IMR-90 (cell line): ENCODE measurements around the gene TMEM218. TPM values are rescaled to one million over a fixed set of nuclear protein-coding genes. Genes with fewer than 3 reads are reported as not detected.

ENCODE experiments used
- ATAC-seq: fragments of 200-7000 bp; cut with Tn5 transposase; 2 replicates; pipeline ENCODE4 v1.9.1; 2020; ENCODE audit warnings: low read depth, mild to moderate bottlenecking, moderate library complexity
- BruUV-seq: library from RNA; stranded (reverse); fragments of 400-500 nt; replicated peaks from 2 replicates; lab custom pipeline; 2021; lab: Mats Ljungman, UMichigan
- CTCF ChIA-PET: fragments of 300-600 bp; formaldehyde crosslinking; extraction: SDS; loops from one replicate; lab custom pipeline; 2021; ENCODE audit warnings: antibody characterized with exemption; lab: Yijun Ruan, JAX
- POLR2A ChIA-PET: fragments of 300-600 bp; sonication (Branson Sonifier 250); formaldehyde crosslinking; loops from one replicate; lab custom pipeline; 2022; ENCODE audit warnings: antibody characterized with exemption; ENCODE audit not compliant: unreplicated experiment; lab: Charles Lee
- DNase-seq: peaks from one replicate; pipeline ENCODE4 v3.0.0; 2013
- H2AFZ ChIP-seq: replicated peaks from 2 replicates; pipeline ENCODE3; 2013; ENCODE audit warnings: low read length, mild to moderate bottlenecking; ENCODE audit not compliant: poor library complexity
- H2AK5ac ChIP-seq: 2 replicates; pipeline ENCODE4 v1.6.1; 2013; ENCODE audit warnings: low read depth, low read length, inconsistent platforms
- H2AK9ac ChIP-seq: replicated peaks from 2 replicates; pipeline ENCODE3; 2013; ENCODE audit warnings: mild to moderate bottlenecking, low read depth, low read length, moderate library complexity; ENCODE audit not compliant: poor library complexity
- H2BK120ac ChIP-seq: 2 replicates; pipeline ENCODE4 v1.6.1; 2013; ENCODE audit warnings: low read depth, low read length, inconsistent platforms
- H2BK15ac ChIP-seq: 3 replicates; pipeline ENCODE4 v1.6.1; 2013; ENCODE audit warnings: low read depth, low read length, inconsistent platforms
- H2BK20ac ChIP-seq: 2 replicates; pipeline ENCODE4 v1.6.1; 2013; ENCODE audit warnings: low read depth, mild to moderate bottlenecking, inconsistent platforms, low read length, moderate library complexity
- H2BK5ac ChIP-seq: 2 replicates; pipeline ENCODE4 v1.6.1; 2013; ENCODE audit warnings: mild to moderate bottlenecking, low read depth, low read length, inconsistent platforms; ENCODE audit not compliant: poor library complexity, severe bottlenecking
- H3K14ac ChIP-seq: replicated peaks from 2 replicates; pipeline ENCODE4 v1.6.1; 2013; ENCODE audit warnings: low read depth, low read length, inconsistent platforms
- H3K18ac ChIP-seq: 2 replicates; pipeline ENCODE4 v1.6.1; 2013; ENCODE audit warnings: low read depth, low read length, control low read depth
- H3K23ac ChIP-seq: 2 replicates; pipeline ENCODE4 v1.6.1; 2013; ENCODE audit warnings: low read depth, low read length, inconsistent platforms
- H3K27ac ChIP-seq: 2 replicates; pipeline ENCODE4 v1.5.1; 2013; ENCODE audit warnings: mild to moderate bottlenecking, control low read depth, low read length; ENCODE audit not compliant: insufficient read depth
- H3K27me3 ChIP-seq: 2 replicates; pipeline ENCODE4 v1.6.1; 2013; ENCODE audit warnings: low read length; ENCODE audit not compliant: control insufficient read depth, insufficient read depth
- H3K36me3 ChIP-seq: 2 replicates; pipeline ENCODE4 v1.6.1; 2013; ENCODE audit warnings: low read length, mixed read lengths; ENCODE audit not compliant: control insufficient read depth, insufficient read depth
- H3K4ac ChIP-seq: 2 replicates; pipeline ENCODE4 v1.6.1; 2013; ENCODE audit warnings: low read depth, low read length, inconsistent platforms
- H3K4me1 ChIP-seq: 2 replicates; pipeline ENCODE4 v1.6.1; 2013; ENCODE audit warnings: low read length, mixed read lengths; ENCODE audit not compliant: control insufficient read depth, insufficient read depth
- H3K4me2 ChIP-seq: 2 replicates; pipeline ENCODE4 v1.6.1; 2013; ENCODE audit warnings: low read depth, mild to moderate bottlenecking, control low read depth, low read length, moderate library complexity
- H3K4me3 ChIP-seq: 2 replicates; pipeline ENCODE4 v1.5.1; 2013; ENCODE audit warnings: low read depth, mild to moderate bottlenecking, control low read depth, low read length, moderate library complexity; ENCODE audit not compliant: insufficient read depth
- H3K56ac ChIP-seq: 2 replicates; pipeline ENCODE4 v1.6.1; 2013; ENCODE audit warnings: low read length, inconsistent platforms; ENCODE audit not compliant: insufficient read depth; ENCODE audit errors: extremely low read depth
- H3K79me1 ChIP-seq, 2 experiments: 2 replicates each; pipeline ENCODE4 v1.6.1; 2013; ENCODE audit warnings: low read length in 2 of 2, inconsistent platforms in 1 of 2, low read depth in 1 of 2
- H3K9ac ChIP-seq: 2 replicates; pipeline ENCODE4 v1.6.1; 2013; ENCODE audit warnings: low read depth, low read length, control low read depth
- H3K9me1 ChIP-seq: 2 replicates; pipeline ENCODE4 v1.6.1; 2013; ENCODE audit warnings: low read length, inconsistent platforms; ENCODE audit not compliant: insufficient read depth
- H3K9me3 ChIP-seq: 2 replicates; pipeline ENCODE4 v1.6.1; 2013; ENCODE audit warnings: low read length; ENCODE audit not compliant: control insufficient read depth, insufficient read depth
- H4K20me1 ChIP-seq: 2 replicates; pipeline ENCODE4 v1.6.1; 2013; ENCODE audit warnings: low read length, inconsistent platforms; ENCODE audit not compliant: insufficient read depth
- H4K5ac ChIP-seq: 2 replicates; pipeline ENCODE4 v1.6.1; 2013; ENCODE audit warnings: mild to moderate bottlenecking, low read depth, low read length, control low read depth
- H4K8ac ChIP-seq, 2 experiments: 2 replicates each; pipeline ENCODE4 v1.6.1; 2013; ENCODE audit warnings: low read depth in 2 of 2, low read length in 2 of 2, control low read depth in 1 of 2, inconsistent platforms in 1 of 2
- H4K91ac ChIP-seq: 2 replicates; pipeline ENCODE4 v1.6.1; 2013; ENCODE audit warnings: low read depth, low read length, inconsistent platforms; ENCODE audit not compliant: insufficient read depth
- BHLHE40 ChIP-seq: fragments of 150-350 bp; IDR thresholded peaks from 2 replicates; pipeline ENCODE4 v1.6.1; 2016; ENCODE audit warnings: mild to moderate bottlenecking, low read depth, low read length
- CEBPB ChIP-seq: IDR thresholded peaks from 2 replicates; pipeline ENCODE4 v1.6.1; 2012; ENCODE audit warnings: low read depth, low read length, improper control_type of control experiment
- FOS ChIP-seq: fragments of 150-350 bp; IDR thresholded peaks from 2 replicates; pipeline ENCODE4 v1.6.1; 2016; ENCODE audit warnings: low read depth, low read length
- MAFK ChIP-seq: IDR thresholded peaks from 2 replicates; pipeline ENCODE4 v1.6.1; 2012; ENCODE audit warnings: low read depth, low read length, improper control_type of control experiment
- MAZ ChIP-seq: IDR thresholded peaks from 2 replicates; pipeline ENCODE4 v1.6.1; 2012; ENCODE audit warnings: low read depth, mild to moderate bottlenecking, low read length, improper control_type of control experiment, moderate library complexity, borderline replicate concordance
- MXI1 ChIP-seq: IDR thresholded peaks from 2 replicates; pipeline ENCODE4 v1.6.1; 2012; ENCODE audit warnings: low read depth, mild to moderate bottlenecking, low read length, moderate library complexity, borderline replicate concordance
- NFE2L2 ChIP-seq: fragments of 150-350 bp; IDR thresholded peaks from 2 replicates; pipeline ENCODE4 v1.6.1; 2016; ENCODE audit warnings: low read depth, mild to moderate bottlenecking, low read length
- POLR2A ChIP-seq: IDR thresholded peaks from 2 replicates; pipeline ENCODE4 v1.6.1; 2012; ENCODE audit warnings: mild to moderate bottlenecking, low read depth, low read length
- RAD21 ChIP-seq: IDR thresholded peaks from 2 replicates; pipeline ENCODE4 v1.6.1; 2012; ENCODE audit warnings: low read length, improper control_type of control experiment
- RCOR1 ChIP-seq: IDR thresholded peaks from 2 replicates; pipeline ENCODE4 v1.6.1; 2012; ENCODE audit warnings: mild to moderate bottlenecking, low read length, improper control_type of control experiment; ENCODE audit not compliant: insufficient replicate concordance
- RFX5 ChIP-seq: IDR thresholded peaks from 2 replicates; pipeline ENCODE4 v1.8.0; 2012; ENCODE audit warnings: low read depth, mild to moderate bottlenecking, low read length, moderate library complexity
- SMC3 ChIP-seq: fragments of 150-350 bp; IDR thresholded peaks from 2 replicates; pipeline ENCODE4 v1.6.1; 2016; ENCODE audit warnings: low read depth, mild to moderate bottlenecking, antibody characterized with exemption, low read length, moderate library complexity
- whole genome bisulfite sequencing, 2 experiments: methylation state at CpG; one replicate each; pipeline versions ENCODE4 v1.1.5 to v1.1.7; 2013; ENCODE audit warnings: missing lambda C conversion rate in 2 of 2; ENCODE audit not compliant: insufficient read length in 1 of 2; ENCODE audit errors: extremely low coverage in 2 of 2; 5-methylcytosine and 5-hydroxymethylcytosine counted together
- dilution Hi-C: fragments of 300-500 bp; cut with HindIII; formaldehyde crosslinking; loops from one replicate; pipeline ENCODE4 v1.14.3; 2018; ENCODE audit warnings: low sequenced_read_pairs; ENCODE audit not compliant: unreplicated experiment
- in situ Hi-C: fragments of 300-500 bp; cut with MboI; formaldehyde crosslinking; loops from 3 replicates; pipeline ENCODE4 v1.14.3; 2019; ENCODE audit warnings: low sequenced_read_pairs, inconsistent platforms, mixed read lengths
- intact Hi-C: fragments of 100-400 bp; cut with micrococcal nuclease; formaldehyde crosslinking; loops from 2 replicates; pipeline ENCODE4 v1.10.0; 2022
- polyA plus RNA-seq, 3 experiments: library from polyadenylated mRNA; depleted of rRNA; stranded (reverse); fragments of >200 nt; gene quantifications; 2 replicates each; pipeline ENCODE4 v1.2.3, GENCODE V29; 2012; ENCODE audit warnings: low replicate concordance in 1 of 3
- total RNA-seq: library from RNA; depleted of rRNA; stranded (reverse); fragments of >200 nt; gene quantifications from 2 replicates; pipeline ENCODE4 v1.2.3, GENCODE V29; 2012
- TF ChIP-seq, protein P1 (sequence below): fragments of 150-350 bp; IDR thresholded peaks from 2 replicates; pipeline ENCODE4 v1.6.1; 2017; ENCODE audit warnings: mild to moderate bottlenecking, antibody characterized with exemption, low read length, low read depth
- TF ChIP-seq, protein P2 (sequence below): fragments of 150-350 bp; IDR thresholded peaks from 2 replicates; pipeline ENCODE4 v1.6.1; 2016; ENCODE audit warnings: low read depth, mild to moderate bottlenecking, low read length, moderate library complexity, borderline replicate concordance
- TF ChIP-seq, protein P3 (sequence below): conservative IDR thresholded peaks from 2 replicates; pipeline ENCODE4 v1.5.1; 2012; ENCODE audit warnings: mild to moderate bottlenecking, low read depth, low read length, improper control_type of control experiment

Gene TMEM218
- total and polyA plus RNA-seq, 2 of the 4 experiments (the other 2 are of a cell fraction), result 19.4 to 23.0 TPM

DNA sequence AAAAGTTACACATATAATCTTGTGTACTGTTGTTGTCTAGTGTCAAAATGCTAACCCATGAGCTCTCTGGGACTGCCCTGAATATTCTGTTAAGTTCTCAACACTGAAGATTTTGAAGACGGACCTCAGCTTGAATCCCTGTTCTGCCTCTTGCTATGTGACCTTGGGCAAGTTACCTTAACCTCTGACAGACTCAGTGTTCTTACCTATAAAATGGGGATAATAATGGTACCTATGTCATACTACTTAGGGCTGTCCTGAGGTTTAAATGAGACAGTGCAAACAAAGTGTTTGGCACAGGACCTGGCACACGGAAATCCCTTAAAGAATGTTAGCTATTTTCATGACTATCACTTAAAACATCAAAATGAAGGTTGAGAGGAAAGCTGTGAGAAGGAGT, 11.3 kb downstream of the TMEM218 start:
- H3K9me3 ChIP-seq, result no peaks in the 10 kb centered on the region
- H3K4me3 ChIP-seq, result no peak overlapping the region
- H3K9ac ChIP-seq, result no peak overlapping the region
- in situ Hi-C loops (no loop called here), intact Hi-C loops (no loop called here), dilution Hi-C loops (no loop called here)
- H2AK9ac ChIP-seq, result no peak overlapping the region
- no peak overlapping the region for H2BK15ac ChIP-seq
- ATAC-seq (no peak), DNase-seq (no peak)
- no TSS peak for BruUV-seq
- WGBS, 2 experiments, result no CpG with 5 or more reads among the region's 2 CpGs
- no peak overlapping the region for H3K4me2 ChIP-seq
- H3K23ac ChIP-seq, result no peak overlapping the region
- H3K27me3 ChIP-seq, result no peaks in the 10 kb centered on the region
- H3K56ac ChIP-seq, result no peak overlapping the region
- H3K18ac ChIP-seq, result no peak overlapping the region
- H2BK5ac ChIP-seq, result no peak overlapping the region
- H4K20me1 ChIP-seq, result no peaks in the 10 kb centered on the region
- H3K79me1 ChIP-seq, result peaks cover 0 to 8% of the 10 kb centered on the region in 2 experiments; a peak in 1 of 4 replicates
- no peak overlapping the region for H2BK20ac ChIP-seq
- no peak overlapping the region for H4K91ac ChIP-seq
- H3K27ac ChIP-seq, result no peak overlapping the region
- H3K9me1 ChIP-seq, result no peaks in the 10 kb centered on the region
- H2AK5ac ChIP-seq, result no peak overlapping the region
- ChIA-PET CTCF (no interaction called here), POLR2A (no interaction called here)
- no peak overlapping the region for H2AFZ ChIP-seq
- peaks cover 13% of the 10 kb centered on the region for H3K36me3 ChIP-seq
- no peak overlapping the region for H2BK120ac ChIP-seq
- H4K8ac ChIP-seq, result no peak overlapping the region
- no peak overlapping the region for H4K5ac ChIP-seq
- no peak for TF ChIP-seq POLR2A
- no peak for TF ChIP-seq SMC3
- TF ChIP-seq BHLHE40, result no peak
- TF ChIP-seq NFE2L2, result no peak
- TF ChIP-seq, protein P1, sequence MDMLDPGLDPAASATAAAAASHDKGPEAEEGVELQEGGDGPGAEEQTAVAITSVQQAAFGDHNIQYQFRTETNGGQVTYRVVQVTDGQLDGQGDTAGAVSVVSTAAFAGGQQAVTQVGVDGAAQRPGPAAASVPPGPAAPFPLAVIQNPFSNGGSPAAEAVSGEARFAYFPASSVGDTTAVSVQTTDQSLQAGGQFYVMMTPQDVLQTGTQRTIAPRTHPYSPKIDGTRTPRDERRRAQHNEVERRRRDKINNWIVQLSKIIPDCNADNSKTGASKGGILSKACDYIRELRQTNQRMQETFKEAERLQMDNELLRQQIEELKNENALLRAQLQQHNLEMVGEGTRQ, result no peak
- no peak for TF ChIP-seq MXI1
- TF ChIP-seq RAD21, result no peak
- TF ChIP-seq MAZ, result no peak
- no peak for TF ChIP-seq MAFK
- no peak for TF ChIP-seq RCOR1
- TF ChIP-seq, protein P2, sequence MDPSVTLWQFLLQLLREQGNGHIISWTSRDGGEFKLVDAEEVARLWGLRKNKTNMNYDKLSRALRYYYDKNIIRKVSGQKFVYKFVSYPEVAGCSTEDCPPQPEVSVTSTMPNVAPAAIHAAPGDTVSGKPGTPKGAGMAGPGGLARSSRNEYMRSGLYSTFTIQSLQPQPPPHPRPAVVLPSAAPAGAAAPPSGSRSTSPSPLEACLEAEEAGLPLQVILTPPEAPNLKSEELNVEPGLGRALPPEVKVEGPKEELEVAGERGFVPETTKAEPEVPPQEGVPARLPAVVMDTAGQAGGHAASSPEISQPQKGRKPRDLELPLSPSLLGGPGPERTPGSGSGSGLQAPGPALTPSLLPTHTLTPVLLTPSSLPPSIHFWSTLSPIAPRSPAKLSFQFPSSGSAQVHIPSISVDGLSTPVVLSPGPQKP, result no peak
- TF ChIP-seq, protein P3, sequence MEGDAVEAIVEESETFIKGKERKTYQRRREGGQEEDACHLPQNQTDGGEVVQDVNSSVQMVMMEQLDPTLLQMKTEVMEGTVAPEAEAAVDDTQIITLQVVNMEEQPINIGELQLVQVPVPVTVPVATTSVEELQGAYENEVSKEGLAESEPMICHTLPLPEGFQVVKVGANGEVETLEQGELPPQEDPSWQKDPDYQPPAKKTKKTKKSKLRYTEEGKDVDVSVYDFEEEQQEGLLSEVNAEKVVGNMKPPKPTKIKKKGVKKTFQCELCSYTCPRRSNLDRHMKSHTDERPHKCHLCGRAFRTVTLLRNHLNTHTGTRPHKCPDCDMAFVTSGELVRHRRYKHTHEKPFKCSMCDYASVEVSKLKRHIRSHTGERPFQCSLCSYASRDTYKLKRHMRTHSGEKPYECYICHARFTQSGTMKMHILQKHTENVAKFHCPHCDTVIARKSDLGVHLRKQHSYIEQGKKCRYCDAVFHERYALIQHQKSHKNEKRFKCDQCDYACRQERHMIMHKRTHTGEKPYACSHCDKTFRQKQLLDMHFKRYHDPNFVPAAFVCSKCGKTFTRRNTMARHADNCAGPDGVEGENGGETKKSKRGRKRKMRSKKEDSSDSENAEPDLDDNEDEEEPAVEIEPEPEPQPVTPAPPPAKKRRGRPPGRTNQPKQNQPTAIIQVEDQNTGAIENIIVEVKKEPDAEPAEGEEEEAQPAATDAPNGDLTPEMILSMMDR, result no peak
- no peak for TF ChIP-seq RFX5
- TF ChIP-seq FOS, result no peak
- TF ChIP-seq CEBPB, result no peak
- no peak overlapping the region for H3K14ac ChIP-seq
- H3K4me1 ChIP-seq, result peaks cover 2% of the 10 kb centered on the region; the same call in 1 of the 2 replicates
- no peak overlapping the region for H3K4ac ChIP-seq
